HepG2 (cell line): ENCODE results near the gene CIAO2B. TPM values are rescaled to one million over a fixed set of nuclear protein-coding genes. Genes with fewer than 3 reads are reported as not detected.

Source experiments
- DMAP1 ChIP-seq: IDR thresholded peaks from 2 replicates; pipeline ENCODE4 v1.6.1; 2016
- IRF2 ChIP-seq: IDR thresholded peaks from 2 replicates; pipeline ENCODE4 v1.6.1; 2018; ENCODE audit warnings: missing genetic modification reagents, missing compliant biosample characterization
- KAT2B ChIP-seq: fragments of 150-350 bp; IDR thresholded peaks from 2 replicates; pipeline ENCODE4 v1.6.1; 2014; ENCODE audit warnings: low read depth, low read length, borderline replicate concordance
- KLF9 ChIP-seq: IDR thresholded peaks from 2 replicates; pipeline ENCODE4 v1.6.1; 2016; ENCODE audit warnings: low read depth
- PHB2 ChIP-seq: fragments of 450-650 bp; IDR thresholded peaks from 2 replicates; pipeline ENCODE4 v1.6.1; 2018; ENCODE audit not compliant: partially characterized antibody
- STAT5B ChIP-seq: sonication (generic); formaldehyde crosslinking; IDR thresholded peaks from 2 replicates; pipeline ENCODE4 v1.4.0; 2020; ENCODE audit warnings: missing genetic modification reagents
- TARDBP ChIP-seq: sonication (generic); formaldehyde crosslinking; IDR thresholded peaks from 2 replicates; pipeline ENCODE4 v1.8.0; 2022; ENCODE audit warnings: mild to moderate bottlenecking, missing genetic modification reagents
- TSC22D2 ChIP-seq: sonication (generic); formaldehyde crosslinking; IDR thresholded peaks from 2 replicates; pipeline ENCODE4 v1.5.1; 2020; ENCODE audit warnings: missing genetic modification reagents, mild to moderate bottlenecking, borderline replicate concordance
- ZC3H13 ChIP-seq: sonication (generic); formaldehyde crosslinking; IDR thresholded peaks from 2 replicates; pipeline ENCODE4 v1.8.1; 2023; ENCODE audit warnings: mild to moderate bottlenecking, missing genetic modification reagents, moderate library complexity
- ZNF234 ChIP-seq: sonication (generic); formaldehyde crosslinking; conservative IDR thresholded peaks from 2 replicates; pipeline ENCODE4 v1.5.1; 2020; ENCODE audit warnings: mild to moderate bottlenecking, missing genetic modification reagents
- ZNF549 ChIP-seq: sonication (generic); formaldehyde crosslinking; IDR thresholded peaks from 2 replicates; pipeline ENCODE4 v1.5.0; 2020; ENCODE audit warnings: missing genetic modification reagents
- ZNF567 ChIP-seq: sonication (generic); formaldehyde crosslinking; IDR thresholded peaks from 2 replicates; pipeline ENCODE4 v1.8.1; 2023; ENCODE audit warnings: mild to moderate bottlenecking, missing genetic modification reagents, borderline replicate concordance
- ZNF7 ChIP-seq: IDR thresholded peaks from 2 replicates; pipeline ENCODE4 v1.6.1; 2016; ENCODE audit warnings: missing biosample characterization, missing genetic modification reagents
- ZNF782 ChIP-seq: sonication (generic); formaldehyde crosslinking; IDR thresholded peaks from 2 replicates; pipeline ENCODE4 v1.4.0; 2020; ENCODE audit warnings: missing genetic modification reagents, mild to moderate bottlenecking, borderline replicate concordance
- ZNF83 ChIP-seq: sonication (generic); formaldehyde crosslinking; IDR thresholded peaks from 2 replicates; pipeline ENCODE4 v1.4.0; 2020; ENCODE audit warnings: missing genetic modification reagents, mild to moderate bottlenecking, borderline replicate concordance
- polyA plus RNA-seq, 8 experiments: library from polyadenylated mRNA; depleted of rRNA in 3 of 8; stranded (reverse) in 7 of 8; unstranded in 1 of 8; fragments of >200 nt; fragmentation: Illumina TruSeq in 4 of 8; extraction: Trizol in 4 of 8; gene quantifications; 2 replicates each; pipeline versions ENCODE4 v1.2.1 to v1.2.3, GENCODE V29; 2011 to 2016; ENCODE audit warnings: low read depth in 4 of 8, missing spikeins in 1 of 8, mixed read lengths in 1 of 8; ENCODE audit not compliant: insufficient read depth in 1 of 8
- total RNA-seq, 5 experiments: library from RNA; depleted of rRNA; stranded (reverse); fragments of >200 nt; fragmentation: Illumina TruSeq; extraction: Trizol; gene quantifications; 2 replicates each; pipeline ENCODE4 v1.2.3, GENCODE V29; 2016; ENCODE audit warnings: low read depth in 1 of 5
- TF ChIP-seq, protein P1 (sequence below): sonication (generic); formaldehyde crosslinking; IDR thresholded peaks from 2 replicates; pipeline ENCODE4 v1.4.0; 2020; ENCODE audit warnings: missing genetic modification reagents
- TF ChIP-seq, protein P2 (sequence below): sonication (generic); formaldehyde crosslinking; IDR thresholded peaks from 2 replicates; pipeline ENCODE4 v1.5.0; 2020; ENCODE audit warnings: missing genetic modification reagents
- TF ChIP-seq, protein P3 (sequence below): sonication (generic); formaldehyde crosslinking; IDR thresholded peaks from 2 replicates; pipeline ENCODE4 v1.8.0; 2022; ENCODE audit warnings: mild to moderate bottlenecking, missing genetic modification reagents, moderate library complexity
- TF ChIP-seq, protein P4 (sequence below): sonication (generic); formaldehyde crosslinking; IDR thresholded peaks from 2 replicates; pipeline ENCODE4 v1.8.0; 2022; ENCODE audit warnings: missing genetic modification reagents, low read depth, mild to moderate bottlenecking, borderline replicate concordance
- TF ChIP-seq, protein P5 (sequence below): sonication (generic); formaldehyde crosslinking; IDR thresholded peaks from 2 replicates; pipeline ENCODE4 v1.9.0; 2021; ENCODE audit warnings: missing genetic modification reagents, borderline replicate concordance

CIAO2B gene
- total and polyA plus RNA-seq, 2 of the 13 experiments (the other 11 are each of a cell fraction or from before 2014, with no cell fraction given), result 157 to 293 TPM

DNA sequence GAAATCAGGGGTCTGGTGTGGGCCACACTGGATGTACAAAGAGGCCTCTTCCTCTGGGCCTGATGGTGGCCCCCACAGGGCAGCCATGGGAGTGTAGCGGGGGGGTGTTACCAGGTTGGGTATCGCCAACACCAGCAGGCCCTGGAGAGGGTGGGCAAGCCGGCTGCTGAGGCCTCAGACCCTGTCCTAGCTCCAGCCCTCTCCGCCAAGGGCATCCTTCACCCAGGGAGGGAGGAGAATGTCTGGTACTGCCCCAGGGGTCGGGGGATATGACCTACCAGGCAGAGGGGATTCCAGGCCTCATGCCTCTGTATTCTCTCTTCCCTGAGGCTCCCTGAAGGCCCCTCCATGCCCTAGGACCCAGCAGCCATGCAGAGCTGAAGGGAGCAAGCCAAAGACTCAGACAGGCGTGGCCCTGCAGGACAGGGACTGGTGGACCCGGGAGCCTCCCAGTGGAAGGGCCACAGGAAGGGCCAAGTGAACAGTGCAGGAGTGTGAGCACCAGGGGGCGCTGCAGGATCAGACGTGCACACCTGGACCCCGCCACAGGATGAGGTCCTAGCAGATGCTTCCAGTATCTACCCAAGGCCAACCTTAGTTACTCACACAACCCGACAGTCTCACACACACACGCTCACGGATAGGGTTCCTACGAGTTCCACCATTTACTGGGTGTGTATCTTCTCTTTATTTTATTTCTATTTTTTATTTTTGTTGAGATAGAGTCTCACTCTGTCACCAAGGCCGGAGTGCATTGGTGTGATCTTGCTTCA is 43.3 kb upstream of the CIAO2B start (continued):
- TF ChIP-seq, protein P1, sequence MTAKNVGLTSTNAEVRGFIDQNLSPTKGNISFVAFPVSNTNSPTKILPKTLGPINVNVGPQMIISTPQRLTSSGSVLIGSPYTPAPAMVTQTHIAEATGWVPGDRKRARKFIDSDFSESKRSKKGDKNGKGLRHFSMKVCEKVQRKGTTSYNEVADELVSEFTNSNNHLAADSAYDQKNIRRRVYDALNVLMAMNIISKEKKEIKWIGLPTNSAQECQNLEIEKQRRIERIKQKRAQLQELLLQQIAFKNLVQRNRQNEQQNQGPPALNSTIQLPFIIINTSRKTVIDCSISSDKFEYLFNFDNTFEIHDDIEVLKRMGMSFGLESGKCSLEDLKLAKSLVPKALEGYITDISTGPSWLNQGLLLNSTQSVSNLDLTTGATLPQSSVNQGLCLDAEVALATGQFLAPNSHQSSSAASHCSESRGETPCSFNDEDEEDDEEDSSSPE (CRISPR knock-in tag), result peak; percentile 35; the same call in 1 of the 2 replicates
- TF ChIP-seq TSC22D2 (CRISPR knock-in tag) (peak; percentile 77; the same call in 1 of the 2 replicates), STAT5B (CRISPR knock-in tag) (no peak), KAT2B (no peak), ZC3H13 (CRISPR knock-in tag) (no peak), KLF9 (CRISPR knock-in tag) (no peak), ZNF782 (peak; percentile 72; the same call in 1 of the 2 replicates), TARDBP (0 out of 2 replicates have a peak, but pooled peaks have one; percentile 57), ZNF567 (CRISPR knock-in tag) (0 out of 2 replicates have a peak, but pooled peaks have one; percentile 61), ZNF549 (CRISPR knock-in tag) (no peak), ZNF83 (CRISPR knock-in tag) (no peak), IRF2 (CRISPR knock-in tag) (peak; percentile 91), ZNF234 (no peak), PHB2 (no peak), ZNF7 (CRISPR knock-in tag) (no peak), DMAP1 (CRISPR knock-in tag) (no peak)
- TF ChIP-seq, protein P2, sequence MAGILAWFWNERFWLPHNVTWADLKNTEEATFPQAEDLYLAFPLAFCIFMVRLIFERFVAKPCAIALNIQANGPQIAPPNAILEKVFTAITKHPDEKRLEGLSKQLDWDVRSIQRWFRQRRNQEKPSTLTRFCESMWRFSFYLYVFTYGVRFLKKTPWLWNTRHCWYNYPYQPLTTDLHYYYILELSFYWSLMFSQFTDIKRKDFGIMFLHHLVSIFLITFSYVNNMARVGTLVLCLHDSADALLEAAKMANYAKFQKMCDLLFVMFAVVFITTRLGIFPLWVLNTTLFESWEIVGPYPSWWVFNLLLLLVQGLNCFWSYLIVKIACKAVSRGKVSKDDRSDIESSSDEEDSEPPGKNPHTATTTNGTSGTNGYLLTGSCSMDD, result no peak
- TF ChIP-seq, protein P3, sequence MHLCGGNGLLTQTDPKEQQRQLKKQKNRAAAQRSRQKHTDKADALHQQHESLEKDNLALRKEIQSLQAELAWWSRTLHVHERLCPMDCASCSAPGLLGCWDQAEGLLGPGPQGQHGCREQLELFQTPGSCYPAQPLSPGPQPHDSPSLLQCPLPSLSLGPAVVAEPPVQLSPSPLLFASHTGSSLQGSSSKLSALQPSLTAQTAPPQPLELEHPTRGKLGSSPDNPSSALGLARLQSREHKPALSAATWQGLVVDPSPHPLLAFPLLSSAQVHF (CRISPR knock-in tag), result no peak
- TF ChIP-seq, protein P4, sequence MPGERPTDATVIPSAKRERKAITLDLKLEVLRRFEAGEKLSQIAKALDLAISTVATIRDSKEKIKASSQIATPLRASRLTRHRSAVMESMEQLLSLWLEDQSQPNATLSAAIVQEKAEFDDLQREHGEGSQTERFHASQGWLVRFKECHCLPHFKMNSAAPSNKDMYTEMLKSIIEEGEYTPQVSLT (CRISPR knock-in tag), result 0 out of 2 replicates have a peak, but pooled peaks have one; percentile 38
- TF ChIP-seq, protein P5, sequence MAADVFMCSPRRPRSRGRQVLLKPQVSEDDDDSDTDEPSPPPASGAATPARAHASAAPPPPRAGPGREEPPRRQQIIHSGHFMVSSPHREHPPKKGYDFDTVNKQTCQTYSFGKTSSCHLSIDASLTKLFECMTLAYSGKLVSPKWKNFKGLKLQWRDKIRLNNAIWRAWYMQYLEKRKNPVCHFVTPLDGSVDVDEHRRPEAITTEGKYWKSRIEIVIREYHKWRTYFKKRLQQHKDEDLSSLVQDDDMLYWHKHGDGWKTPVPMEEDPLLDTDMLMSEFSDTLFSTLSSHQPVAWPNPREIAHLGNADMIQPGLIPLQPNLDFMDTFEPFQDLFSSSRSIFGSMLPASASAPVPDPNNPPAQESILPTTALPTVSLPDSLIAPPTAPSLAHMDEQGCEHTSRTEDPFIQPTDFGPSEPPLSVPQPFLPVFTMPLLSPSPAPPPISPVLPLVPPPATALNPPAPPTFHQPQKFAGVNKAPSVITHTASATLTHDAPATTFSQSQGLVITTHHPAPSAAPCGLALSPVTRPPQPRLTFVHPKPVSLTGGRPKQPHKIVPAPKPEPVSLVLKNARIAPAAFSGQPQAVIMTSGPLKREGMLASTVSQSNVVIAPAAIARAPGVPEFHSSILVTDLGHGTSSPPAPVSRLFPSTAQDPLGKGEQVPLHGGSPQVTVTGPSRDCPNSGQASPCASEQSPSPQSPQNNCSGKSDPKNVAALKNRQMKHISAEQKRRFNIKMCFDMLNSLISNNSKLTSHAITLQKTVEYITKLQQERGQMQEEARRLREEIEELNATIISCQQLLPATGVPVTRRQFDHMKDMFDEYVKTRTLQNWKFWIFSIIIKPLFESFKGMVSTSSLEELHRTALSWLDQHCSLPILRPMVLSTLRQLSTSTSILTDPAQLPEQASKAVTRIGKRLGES (CRISPR knock-in tag), result no peak
